ENCODE results near the gene BAZ2B.

DNA sequence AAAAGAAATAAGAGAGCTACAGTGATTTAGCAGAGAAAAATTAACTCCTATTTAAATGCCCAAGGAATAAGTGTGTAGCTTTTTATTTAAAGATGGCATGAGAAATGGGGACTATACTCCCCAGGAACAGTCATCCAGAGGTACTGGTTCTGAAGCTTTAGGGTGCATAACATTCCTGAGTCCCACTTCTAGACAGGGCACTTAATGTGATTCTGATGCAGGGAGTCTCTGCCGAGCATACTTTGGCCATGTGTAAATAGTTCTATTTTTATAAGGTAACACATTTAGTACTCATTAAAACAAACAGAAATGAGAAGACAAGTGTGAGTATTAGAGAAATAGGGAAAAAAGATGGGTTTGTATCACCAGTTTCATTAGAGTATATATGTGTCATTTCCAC is 175.2 kb downstream of the BAZ2B start:
- TF ChIP-seq, protein P1, sequence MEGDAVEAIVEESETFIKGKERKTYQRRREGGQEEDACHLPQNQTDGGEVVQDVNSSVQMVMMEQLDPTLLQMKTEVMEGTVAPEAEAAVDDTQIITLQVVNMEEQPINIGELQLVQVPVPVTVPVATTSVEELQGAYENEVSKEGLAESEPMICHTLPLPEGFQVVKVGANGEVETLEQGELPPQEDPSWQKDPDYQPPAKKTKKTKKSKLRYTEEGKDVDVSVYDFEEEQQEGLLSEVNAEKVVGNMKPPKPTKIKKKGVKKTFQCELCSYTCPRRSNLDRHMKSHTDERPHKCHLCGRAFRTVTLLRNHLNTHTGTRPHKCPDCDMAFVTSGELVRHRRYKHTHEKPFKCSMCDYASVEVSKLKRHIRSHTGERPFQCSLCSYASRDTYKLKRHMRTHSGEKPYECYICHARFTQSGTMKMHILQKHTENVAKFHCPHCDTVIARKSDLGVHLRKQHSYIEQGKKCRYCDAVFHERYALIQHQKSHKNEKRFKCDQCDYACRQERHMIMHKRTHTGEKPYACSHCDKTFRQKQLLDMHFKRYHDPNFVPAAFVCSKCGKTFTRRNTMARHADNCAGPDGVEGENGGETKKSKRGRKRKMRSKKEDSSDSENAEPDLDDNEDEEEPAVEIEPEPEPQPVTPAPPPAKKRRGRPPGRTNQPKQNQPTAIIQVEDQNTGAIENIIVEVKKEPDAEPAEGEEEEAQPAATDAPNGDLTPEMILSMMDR (IDR thresholded peaks at IDR 0.05) = no peak
- no peak for TF ChIP-seq POLR2A (IDR thresholded peaks at IDR 0.05)
- no peak for TF ChIP-seq EP300 (IDR thresholded peaks at IDR 0.05)
- TF ChIP-seq POLR2AphosphoS5 (IDR thresholded peaks at IDR 0.05) = no peak
